OCI-LY3 (cell line): Measurements from ENCODE around the gene CDH23.
A peak's percentile ranks its signal among the peaks of the same experiment; 100 is the strongest.

ENCODE experiments used
- H2AFZ ChIP-seq: fragments of 200-600, 300-600 bp; shearing (Covaris generic); 2 replicates; pipeline ENCODE4 v1.6.0; 2014; ENCODE audit warnings: antibody characterized with exemption, low read depth, low read length
- H3K27ac ChIP-seq: fragments of 200-600, 300-600 bp; sonication (generic); 2 replicates; pipeline ENCODE4 v1.5.1; 2014; ENCODE audit warnings: mild to moderate bottlenecking, low read length, moderate library complexity, mixed read lengths
- H3K27me3 ChIP-seq: fragments of 200-600, 300-600 bp; sonication (generic); 2 replicates; pipeline ENCODE4 v1.6.1; 2014; ENCODE audit warnings: low read depth, low read length, mixed read lengths
- H3K36me3 ChIP-seq: fragments of 200-600, 300-600 bp; sonication (generic); replicated peaks from 2 replicates; pipeline ENCODE3; 2014; ENCODE audit warnings: low read depth, low read length, mixed read lengths
- H3K4me1 ChIP-seq: fragments of 300-600, 200-600 bp; sonication (generic); 2 replicates; pipeline ENCODE4 v1.6.1; 2014; ENCODE audit warnings: low read length, mixed read lengths
- H3K4me2 ChIP-seq: fragments of 200-600, 300-600 bp; sonication (generic); 2 replicates; pipeline ENCODE4 v1.6.1; 2014; ENCODE audit warnings: low read length, mixed read lengths
- H3K4me3 ChIP-seq: fragments of 300-600, 200-600 bp; sonication (generic); 2 replicates; pipeline ENCODE4 v1.5.1; 2014; ENCODE audit warnings: antibody characterized with exemption, mild to moderate bottlenecking, low read length, moderate library complexity
- H3K79me2 ChIP-seq: fragments of 300-600, 200-600 bp; shearing (Covaris generic); 2 replicates; pipeline ENCODE4 v1.6.1; 2014; ENCODE audit warnings: mild to moderate bottlenecking, low read length, mixed read lengths
- H3K9ac ChIP-seq: fragments of 300-600, 200-600 bp; shearing (Covaris generic); 2 replicates; pipeline ENCODE4 v1.6.0; 2014; ENCODE audit warnings: mild to moderate bottlenecking, low read length, moderate library complexity
- H3K9me3 ChIP-seq: fragments of 200-600, 300-600 bp; shearing (Covaris generic); 2 replicates; pipeline ENCODE4 v1.6.1; 2014; ENCODE audit warnings: low read length, mixed read lengths; ENCODE audit not compliant: insufficient read depth
- H4K20me1 ChIP-seq: fragments of 200-600, 300-600 bp; sonication (generic); 2 replicates; pipeline ENCODE4 v1.6.1; 2016; ENCODE audit warnings: low read length, mixed read lengths; ENCODE audit not compliant: insufficient read depth
- CTCF ChIP-seq: fragments of 200-600, 300-600 bp; sonication (generic); IDR thresholded peaks from 2 replicates; pipeline ENCODE4 v1.5.1; 2014; ENCODE audit warnings: antibody characterized with exemption, low read length, low read depth
- EZH2phosphoT487 ChIP-seq: fragments of 200-600 bp; shearing (Covaris generic); IDR thresholded peaks from 2 replicates; pipeline ENCODE4 v1.6.1; 2018; ENCODE audit warnings: antibody characterized with exemption, mixed run types, low read depth

CDH23 gene

GRCh38 chr10:71526653-71527052, 129.9 kb downstream of the CDH23 start:
- peaks cover 19% of the 10 kb centered on the region for H3K27me3 ChIP-seq
- no peaks in the 10 kb centered on the region for H3K36me3 ChIP-seq

GRCh38 chr10:71527135-71527534, 130.4 kb downstream of the CDH23 start:
- Histone ChIP-seq H3K27me3 (peaks cover 16% of the 10 kb centered on the region), H3K4me2 (peak overlapping the region; percentile 60), H3K9ac (no peak overlapping the region), H3K79me2 (no peaks in the 10 kb centered on the region), H3K36me3 (no peaks in the 10 kb centered on the region), H3K4me1 (peaks cover 14% of the 10 kb centered on the region), H4K20me1 (no peaks in the 10 kb centered on the region), H3K4me3 (no peak overlapping the region), H3K9me3 (no peaks in the 10 kb centered on the region), H2AFZ (no peak overlapping the region), H3K27ac (no peak overlapping the region)
- TF ChIP-seq EZH2phosphoT487 (no peak), CTCF (no peak)

More at GRCh38 chr10:71526653-71527052, 129.9 kb downstream of the CDH23 start:
- TF ChIP-seq CTCF (no peak), EZH2phosphoT487 (no peak)
- no peak overlapping the region for H2AFZ ChIP-seq
- H3K9me3 ChIP-seq: no peaks in the 10 kb centered on the region
- H4K20me1 ChIP-seq: no peaks in the 10 kb centered on the region
- H3K27ac ChIP-seq: no peak overlapping the region
- no peaks in the 10 kb centered on the region for H3K79me2 ChIP-seq
- peak overlapping the region; percentile 47; the same call in 1 of the 2 replicates for H3K4me3 ChIP-seq
- peaks cover 14% of the 10 kb centered on the region for H3K4me1 ChIP-seq
- H3K9ac ChIP-seq: no peak overlapping the region; the same call in 1 of the 2 replicates
- peak overlapping the region; percentile 60 for H3K4me2 ChIP-seq

- Histone ChIP-seq H3K4me2 (no peak overlapping the region), H3K9me3 (no peaks in the 10 kb centered on the region), H3K79me2 (no peaks in the 10 kb centered on the region), H4K20me1 (no peaks in the 10 kb centered on the region), H3K27ac (no peak overlapping the region), H3K9ac (no peak overlapping the region), H2AFZ (no peak overlapping the region), H3K4me1 (peaks cover 14% of the 10 kb centered on the region), H3K4me3 (no peak overlapping the region), H3K36me3 (no peaks in the 10 kb centered on the region), H3K27me3 (peaks cover 3% of the 10 kb centered on the region; the same call in 1 of the 2 replicates)
- TF ChIP-seq EZH2phosphoT487: no peak
Observed at GRCh38 chr10:71528371-71529206, 131.9 kb downstream of the CDH23 start.

- Histone ChIP-seq H3K4me2 (no peak overlapping the region), H3K79me2 (no peaks in the 10 kb centered on the region), H4K20me1 (no peaks in the 10 kb centered on the region), H3K9me3 (no peaks in the 10 kb centered on the region), H3K36me3 (no peaks in the 10 kb centered on the region), H2AFZ (no peak overlapping the region), H3K27ac (no peak overlapping the region), H3K27me3 (no peaks in the 10 kb centered on the region), H3K9ac (no peak overlapping the region), H3K4me3 (no peak overlapping the region), H3K4me1 (peaks cover 14% of the 10 kb centered on the region)
- no peak for TF ChIP-seq CTCF
- no peak for TF ChIP-seq EZH2phosphoT487
Observed at GRCh38 chr10:71529207-71529827, 132.6 kb downstream of the CDH23 start.
